Lower lobe of right lung (tissue), 2 donors: ENCODE results near the gene PODN. TPM values are rescaled to one million over a fixed set of nuclear protein-coding genes. Genes with fewer than 3 reads are reported as not detected.

Experiments used
- ATAC-seq, 2 donors: fragments of 200-7000 bp; cut with Tn5 transposase; one replicate each; pipeline ENCODE4 v1.9.1; 2020 to 2022; ENCODE audit warnings: mild to moderate bottlenecking in 2 of 2, moderate library complexity in 2 of 2
- DNase-seq: peaks from one replicate; pipeline ENCODE4 v3.0.0-alpha.2; 2020
- H3K27ac ChIP-seq: fragments of 200-600 bp; one replicate; pipeline ENCODE4 v1.8.0; 2022
- H3K27me3 ChIP-seq: fragments of 200-600 bp; one replicate; pipeline ENCODE4 v1.8.0; 2022; ENCODE audit warnings: low read depth
- H3K36me3 ChIP-seq: fragments of 200-600 bp; one replicate; pipeline ENCODE4 v1.8.0; 2022; ENCODE audit warnings: mild to moderate bottlenecking
- H3K4me1 ChIP-seq: fragments of 200-600 bp; one replicate; pipeline ENCODE4 v1.8.0; 2022
- H3K4me3 ChIP-seq: fragments of 200-600 bp; one replicate; pipeline ENCODE4 v1.8.0; 2022; ENCODE audit warnings: mild to moderate bottlenecking
- H3K9me3 ChIP-seq: fragments of 200-600 bp; one replicate; pipeline ENCODE4 v1.8.0; 2022
- intact Hi-C: fragments of 100-400 bp; cut with DNase I; formaldehyde crosslinking; loops from one replicate; pipeline ENCODE4 v1.11.0; 2022
- total RNA-seq: library from RNA; stranded (reverse); fragmentation: NEBNext Ultra II Directional; extraction: Animal tissue kit (Norgen Biotek cat#: 25700); gene quantifications from one replicate; pipeline ENCODE4 v1.2.1, GENCODE V29; 2021
- TF ChIP-seq, protein P1 (sequence below): fragments of 200-600 bp; IDR thresholded peaks from one replicate; pipeline ENCODE4 v1.8.0; 2022; ENCODE audit warnings: antibody characterized with exemption, mild to moderate bottlenecking
- donor health status: DM: no; HTN: yes; CAD: no; lungs with severe emphysema.

The PODN gene
- total RNA-seq, 1 donor from 2014 or later, result 64.0 TPM

DNA sequence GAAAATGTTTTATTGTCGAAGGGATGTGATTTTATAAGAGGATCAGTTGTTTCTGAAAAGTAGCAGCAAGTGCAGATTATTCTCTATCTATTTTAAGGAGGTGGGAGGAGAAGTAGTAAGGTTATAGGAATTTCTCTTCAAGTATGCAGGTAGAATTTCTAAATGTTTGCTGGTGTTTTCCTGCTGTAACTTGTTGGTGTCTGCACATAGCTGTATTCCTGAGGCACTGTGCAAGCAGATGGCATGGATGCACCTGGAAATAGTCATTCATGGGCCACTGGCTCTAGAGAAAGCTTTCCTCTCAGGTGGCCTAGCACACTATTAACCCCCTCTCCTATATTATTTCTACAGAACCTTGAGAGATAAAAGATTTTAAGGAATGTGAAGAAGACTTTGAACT is 30.3 kb upstream of the PODN start:
- H3K4me1 ChIP-seq, result no peaks in the 10 kb centered on the region
- DNase-seq (no peak), ATAC-seq (no peak)
- intact Hi-C loops, result no loop called here
- no peak overlapping the region for H3K4me3 ChIP-seq
- H3K27ac ChIP-seq, result no peak overlapping the region
- H3K36me3 ChIP-seq, result peaks cover 33% of the 10 kb centered on the region
- no peaks in the 10 kb centered on the region for H3K27me3 ChIP-seq
- TF ChIP-seq, protein P1, sequence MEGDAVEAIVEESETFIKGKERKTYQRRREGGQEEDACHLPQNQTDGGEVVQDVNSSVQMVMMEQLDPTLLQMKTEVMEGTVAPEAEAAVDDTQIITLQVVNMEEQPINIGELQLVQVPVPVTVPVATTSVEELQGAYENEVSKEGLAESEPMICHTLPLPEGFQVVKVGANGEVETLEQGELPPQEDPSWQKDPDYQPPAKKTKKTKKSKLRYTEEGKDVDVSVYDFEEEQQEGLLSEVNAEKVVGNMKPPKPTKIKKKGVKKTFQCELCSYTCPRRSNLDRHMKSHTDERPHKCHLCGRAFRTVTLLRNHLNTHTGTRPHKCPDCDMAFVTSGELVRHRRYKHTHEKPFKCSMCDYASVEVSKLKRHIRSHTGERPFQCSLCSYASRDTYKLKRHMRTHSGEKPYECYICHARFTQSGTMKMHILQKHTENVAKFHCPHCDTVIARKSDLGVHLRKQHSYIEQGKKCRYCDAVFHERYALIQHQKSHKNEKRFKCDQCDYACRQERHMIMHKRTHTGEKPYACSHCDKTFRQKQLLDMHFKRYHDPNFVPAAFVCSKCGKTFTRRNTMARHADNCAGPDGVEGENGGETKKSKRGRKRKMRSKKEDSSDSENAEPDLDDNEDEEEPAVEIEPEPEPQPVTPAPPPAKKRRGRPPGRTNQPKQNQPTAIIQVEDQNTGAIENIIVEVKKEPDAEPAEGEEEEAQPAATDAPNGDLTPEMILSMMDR, result no peak
- no peaks in the 10 kb centered on the region for H3K9me3 ChIP-seq

DNA sequence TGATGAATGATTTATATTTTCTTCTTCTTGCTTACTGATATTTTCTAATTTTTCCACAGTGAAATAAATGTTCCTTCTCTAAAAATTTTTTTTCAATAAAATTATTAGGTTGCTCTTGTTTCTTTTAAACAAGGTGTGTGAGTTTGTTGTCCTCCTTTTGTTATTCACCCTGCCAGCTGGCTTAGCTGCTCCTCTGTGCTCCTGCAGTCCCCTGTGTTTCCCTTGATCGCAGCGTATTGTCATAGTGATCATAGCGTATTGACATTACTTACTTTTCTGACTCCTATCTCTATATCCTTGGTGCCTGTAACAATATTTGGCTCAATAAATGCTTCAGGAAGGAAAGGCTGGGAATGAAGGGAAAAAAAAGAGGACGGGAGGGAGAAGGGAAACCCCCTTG is 24.9 kb upstream of the PODN start:
- Histone ChIP-seq H3K27me3 (no peaks in the 10 kb centered on the region), H3K9me3 (no peaks in the 10 kb centered on the region), H3K4me1 (no peaks in the 10 kb centered on the region), H3K4me3 (no peak overlapping the region), H3K27ac (no peak overlapping the region), H3K36me3 (peaks cover 47% of the 10 kb centered on the region)
- no peak for DNase-seq
- ATAC-seq, result no peak
- intact Hi-C loops, result no loop called here
- TF ChIP-seq, protein P1, result no peak

DNA sequence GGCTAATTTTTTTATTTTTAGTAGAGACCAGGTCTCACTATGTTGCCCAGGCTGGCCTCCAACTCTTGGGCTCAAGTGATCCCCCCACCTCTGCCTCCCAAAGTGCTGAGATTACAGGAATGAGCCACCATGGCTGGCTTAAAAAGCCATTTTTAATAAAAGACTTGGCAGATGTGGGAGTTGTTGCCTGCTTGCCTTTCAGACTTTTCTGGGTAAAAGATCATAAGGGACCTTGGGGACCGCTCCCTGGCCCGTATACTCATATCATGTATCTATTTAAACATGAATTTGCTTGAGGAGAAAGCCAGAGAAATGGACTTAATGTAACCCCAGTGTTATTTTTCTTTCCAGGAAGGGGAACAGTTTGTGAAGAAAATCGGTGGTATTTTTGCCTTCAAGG is 23.4 kb upstream of the PODN start:
- Histone ChIP-seq H3K9me3 (no peaks in the 10 kb centered on the region), H3K36me3 (peaks cover 38% of the 10 kb centered on the region), H3K4me3 (no peak overlapping the region), H3K27ac (no peak overlapping the region), H3K4me1 (no peaks in the 10 kb centered on the region), H3K27me3 (no peaks in the 10 kb centered on the region)
- ATAC-seq (no peak), DNase-seq (no peak)
- intact Hi-C loops, result no loop called here
- TF ChIP-seq, protein P1, result no peak

DNA sequence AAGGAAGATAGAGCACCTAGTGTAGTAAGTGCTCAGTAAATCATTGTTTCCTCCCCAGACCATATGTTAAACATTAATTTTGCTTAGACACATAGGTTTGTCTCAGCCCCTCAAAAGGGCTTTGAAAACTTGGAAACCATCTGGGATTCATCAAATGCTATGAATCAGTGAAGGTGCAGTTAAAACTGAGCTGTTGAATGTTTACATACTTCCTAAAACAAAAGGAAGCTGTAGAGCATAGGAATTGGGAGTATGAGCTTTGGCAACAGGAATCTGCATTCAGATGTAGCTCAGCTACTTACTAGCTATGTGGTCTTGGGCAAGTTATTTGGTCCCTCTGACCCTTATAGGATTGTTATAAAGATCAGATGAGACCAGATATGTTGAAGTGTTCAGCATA is 18.7 kb upstream of the PODN start:
- Histone ChIP-seq H3K4me3 (no peak overlapping the region), H3K9me3 (no peaks in the 10 kb centered on the region), H3K27ac (no peak overlapping the region), H3K27me3 (no peaks in the 10 kb centered on the region), H3K4me1 (no peaks in the 10 kb centered on the region), H3K36me3 (peaks cover 42% of the 10 kb centered on the region)
- DNase-seq, result no peak
- intact Hi-C loops, result no loop called here
- TF ChIP-seq, protein P1, result no peak
- no peak for ATAC-seq

DNA sequence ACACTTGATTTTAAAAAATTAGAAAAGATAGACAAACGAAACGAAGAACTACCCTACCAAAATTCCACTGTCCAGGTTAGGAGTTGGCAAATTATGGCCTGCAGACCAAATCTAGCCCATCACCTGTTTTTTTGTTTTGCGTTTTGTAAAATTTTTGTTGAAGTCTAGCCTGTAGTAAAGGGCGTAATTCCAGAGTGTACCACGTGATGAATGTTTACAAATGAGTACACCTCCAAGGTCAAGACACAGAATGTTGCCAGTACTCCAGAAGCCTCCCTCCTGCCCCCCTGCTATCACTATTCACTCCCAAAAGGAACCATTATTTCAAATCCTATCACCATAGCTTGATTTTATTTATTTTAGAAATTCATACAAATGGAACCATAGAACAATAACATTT is 17.1 kb upstream of the PODN start:
- Histone ChIP-seq H3K9me3 (no peaks in the 10 kb centered on the region), H3K27me3 (no peaks in the 10 kb centered on the region), H3K4me3 (no peak overlapping the region), H3K27ac (no peak overlapping the region), H3K4me1 (no peaks in the 10 kb centered on the region), H3K36me3 (peaks cover 35% of the 10 kb centered on the region)
- intact Hi-C loops, result no loop called here
- ATAC-seq (no peak), DNase-seq (no peak)
- TF ChIP-seq, protein P1, result no peak

DNA sequence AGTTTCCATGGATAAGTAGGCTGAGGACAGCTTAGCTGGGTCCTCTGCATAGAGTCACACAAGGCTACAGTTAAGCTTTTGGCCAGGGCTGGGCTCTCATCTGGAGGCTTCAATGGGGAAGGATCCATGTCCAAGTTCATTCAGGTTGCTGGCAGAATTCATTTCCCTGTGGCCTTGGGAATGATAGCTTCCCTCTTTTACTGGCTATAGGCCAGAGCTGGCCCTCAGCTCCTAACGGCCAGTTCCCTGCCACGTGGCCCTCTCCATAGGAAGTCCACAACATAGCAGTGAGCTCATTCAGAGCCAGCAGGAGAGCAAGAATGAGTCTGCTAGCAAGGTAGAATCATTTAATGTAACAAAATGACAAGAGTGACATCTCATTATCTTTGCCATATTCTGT is 15.1 kb upstream of the PODN start:
- no peak overlapping the region for H3K4me3 ChIP-seq
- no peaks in the 10 kb centered on the region for H3K4me1 ChIP-seq
- no peak overlapping the region for H3K27ac ChIP-seq
- TF ChIP-seq, protein P1, result no peak
- H3K9me3 ChIP-seq, result no peaks in the 10 kb centered on the region
- DNase-seq (no peak), ATAC-seq (no peak)
- H3K27me3 ChIP-seq, result no peaks in the 10 kb centered on the region
- peaks cover 31% of the 10 kb centered on the region for H3K36me3 ChIP-seq
- intact Hi-C loops, result no loop called here
